ENCODE results near the gene LCN6. TPM values are rescaled to one million over a fixed set of nuclear protein-coding genes. Genes with fewer than 3 reads are reported as not detected.

LCN6 gene
- total and polyA plus RNA-seq, 9 of the 15 experiments (the other 6 are each of a cell fraction or from before 2014, with no cell fraction given) = 0.10 to 0.45 (median 0.37) TPM; not detected in 5

- no peak for TF ChIP-seq NFYB (IDR thresholded peaks at IDR 0.05; ENCODE audit: extremely low read depth, insufficient read length)
- TF ChIP-seq ZNF12 (CRISPR knock-in tag; IDR thresholded peaks at IDR 0.05) = no peak
- TF ChIP-seq SIN3A (IDR thresholded peaks at IDR 0.05; ENCODE audit: borderline replicate concordance in 2 of 2, control insufficient read depth in 1 of 2, low read depth in 2 of 2, low read length in 2 of 2) = no peak
- no peak for TF ChIP-seq TAF15 (IDR thresholded peaks at IDR 0.05; ENCODE audit: low read depth, low read length)
- TF ChIP-seq TAF1 (IDR thresholded peaks at IDR 0.05; ENCODE audit: control insufficient read depth, extremely low read depth, insufficient read depth, low read length, severe bottlenecking) = no peak
- no peak for TF ChIP-seq POLR2A (conservative IDR thresholded peaks at IDR 0.05)
- TF ChIP-seq JUNB (CRISPR knock-in tag; conservative IDR thresholded peaks at IDR 0.05) = no peak
- TF ChIP-seq POU5F1 (IDR thresholded peaks at IDR 0.05; ENCODE audit: borderline replicate concordance, low read depth, low read length, partially characterized antibody) = no peak
- TF ChIP-seq KAT7 (CRISPR knock-in tag; IDR thresholded peaks at IDR 0.05; ENCODE audit: borderline replicate concordance) = peak; percentile 68
- peak in 1 of 2 experiments; percentile 10; a peak in 1 of 4 replicates for TF ChIP-seq NRF1 (conservative IDR thresholded peaks at IDR 0.05 in 1 of 2, IDR thresholded peaks at IDR 0.05 in 1 of 2)
- no peak for TF ChIP-seq ZBTB33 (CRISPR knock-in tag; IDR thresholded peaks at IDR 0.05)
- TF ChIP-seq ERF (CRISPR knock-in tag; IDR thresholded peaks at IDR 0.05) = no peak
- no peak for TF ChIP-seq BHLHE40 (IDR thresholded peaks at IDR 0.05; ENCODE audit: low read length)
- no peak for TF ChIP-seq FOXJ2 (tag; IDR thresholded peaks at IDR 0.05)
- no peak for TF ChIP-seq MCM5 (IDR thresholded peaks at IDR 0.05; ENCODE audit: low read depth)
These were observed 39.5 kb upstream of the LCN6 start (continued) for GRCh38 chr9:136787690-136788400.

Data from K562 (cell line).